ENCODE data around the gene GLMN. TPM values are rescaled to one million over a fixed set of nuclear protein-coding genes. Genes with fewer than 3 reads are reported as not detected.

GLMN gene
- polyA plus RNA-seq, 2 of the 4 experiments (the other 2 are of a cell fraction), result 10.6 to 10.9 TPM

DNA sequence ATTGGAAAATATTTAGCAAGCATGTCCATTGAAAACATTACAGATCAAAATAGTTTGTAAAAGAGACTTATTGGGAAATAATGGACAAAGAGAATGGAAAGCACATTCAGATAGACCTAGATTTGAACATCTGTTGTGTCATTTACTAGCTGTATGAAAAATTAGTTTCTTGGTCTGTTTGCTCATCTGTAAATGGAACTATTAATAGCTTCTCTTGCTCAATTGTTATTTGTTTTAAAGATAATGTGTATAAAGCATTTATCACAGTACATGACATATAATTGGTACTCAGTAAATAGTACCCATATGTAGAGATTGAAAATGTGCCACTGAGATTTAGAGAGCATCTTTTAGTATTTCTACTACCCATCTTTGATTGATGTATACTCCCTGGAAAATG, 26.0 kb upstream of the GLMN start:
- POLR2A ChIA-PET, result no interaction called here
- no peak for DNase-seq (ENCODE audit: low read depth in 1 of 2, low spot score in 1 of 2)
- no peak overlapping the region for H3K27ac ChIP-seq
- FAIRE-seq, result no peak
- no peaks in the 10 kb centered on the region; the same call in 2 of the 3 replicates for H3K9me3 ChIP-seq
- CTCF ChIA-PET, result interaction anchor here (0.9 kb wide), 1 partner anchor 15 kb away, joined by 3 read pairs; no protein-coding TSS in a partner anchor
- no peak overlapping the region for H3K4me3 ChIP-seq
- no peaks in the 10 kb centered on the region for H3K4me1 ChIP-seq
- TF ChIP-seq SMC3 (IDR thresholded peaks at IDR 0.05) (no peak), RFX5 (IDR thresholded peaks at IDR 0.05) (no peak), ZC3H11A (IDR thresholded peaks at IDR 0.05) (no peak), JUNB (IDR thresholded peaks at IDR 0.05) (no peak), CHD2 (IDR thresholded peaks at IDR 0.05; ENCODE audit: low read length, partially characterized antibody) (no peak), FOSB (CRISPR knock-in tag; IDR thresholded peaks at IDR 0.05) (no peak), HMGXB4 (CRISPR knock-in tag; IDR thresholded peaks at IDR 0.05; ENCODE audit: borderline replicate concordance) (no peak), FOXS1 (CRISPR knock-in tag; IDR thresholded peaks at IDR 0.05) (no peak), SREBF2 (IDR thresholded peaks at IDR 0.05) (no peak), CHD4 (IDR thresholded peaks at IDR 0.05; ENCODE audit: borderline replicate concordance) (no peak)
- TF ChIP-seq, protein P1, sequence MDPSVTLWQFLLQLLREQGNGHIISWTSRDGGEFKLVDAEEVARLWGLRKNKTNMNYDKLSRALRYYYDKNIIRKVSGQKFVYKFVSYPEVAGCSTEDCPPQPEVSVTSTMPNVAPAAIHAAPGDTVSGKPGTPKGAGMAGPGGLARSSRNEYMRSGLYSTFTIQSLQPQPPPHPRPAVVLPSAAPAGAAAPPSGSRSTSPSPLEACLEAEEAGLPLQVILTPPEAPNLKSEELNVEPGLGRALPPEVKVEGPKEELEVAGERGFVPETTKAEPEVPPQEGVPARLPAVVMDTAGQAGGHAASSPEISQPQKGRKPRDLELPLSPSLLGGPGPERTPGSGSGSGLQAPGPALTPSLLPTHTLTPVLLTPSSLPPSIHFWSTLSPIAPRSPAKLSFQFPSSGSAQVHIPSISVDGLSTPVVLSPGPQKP (IDR thresholded peaks at IDR 0.05; ENCODE audit: low read depth, low read length), result no peak
- ATAC-seq, result no peak
- H3K4me2 ChIP-seq, result no peak overlapping the region

GRCh38 chr1:92323473-92324453, 25.0 kb upstream of the GLMN start:
- ATAC-seq, result no peak
- ChIA-PET POLR2A (no interaction called here), CTCF (interaction anchor here (0.6 kb wide), 1 partner anchor 99 kb away, joined by 3 read pairs; no protein-coding TSS in a partner anchor)
- no peak for TF ChIP-seq NFE2L2 (conservative IDR thresholded peaks at IDR 0.05; ENCODE audit: low read length)
- no peak for TF ChIP-seq REST (IDR thresholded peaks at IDR 0.05)
- no peak for TF ChIP-seq POLR2AphosphoS2 (conservative IDR thresholded peaks at IDR 0.05; ENCODE audit: low read length)
- no peak for TF ChIP-seq MYC (IDR thresholded peaks at IDR 0.05; ENCODE audit: borderline replicate concordance, low read length)
- no peak for TF ChIP-seq ZSCAN20 (CRISPR knock-in tag; IDR thresholded peaks at IDR 0.05)
- TF ChIP-seq BCL3 (IDR thresholded peaks at IDR 0.05), result no peak
- no peak for TF ChIP-seq KDM5A (IDR thresholded peaks at IDR 0.05)
- Histone ChIP-seq H3K27ac (no peak overlapping the region), H3K4me1 (no peaks in the 10 kb centered on the region), H3K4me3 (no peak overlapping the region), H3K9me3 (no peaks in the 10 kb centered on the region; the same call in 2 of the 3 replicates), H3K4me2 (no peak overlapping the region)
- no peak for FAIRE-seq
- 92% methylated on average over 7 of the region's 7 CpGs for WGBS (ENCODE audit: missing lambda C conversion rate)
- DNase-seq (ENCODE audit: low read depth in 1 of 2, low spot score in 1 of 2), result no peak

Measured in A549 (cell line).